K562 (cell line): ENCODE results near the gene RBKS. TPM values are rescaled to one million over a fixed set of nuclear protein-coding genes. Genes with fewer than 3 reads are reported as not detected.

ENCODE experiments used
- ATAC-seq: fragments of 200-7000 bp; cut with Tn5 transposase; 3 replicates; pipeline ENCODE4 v1.9.1; 2020; ENCODE audit warnings: moderate library complexity
- BruUV-seq: library from RNA; stranded (reverse); fragments of 400-500 nt; replicated peaks from 2 replicates; lab custom pipeline; 2021; lab: Mats Ljungman, UMichigan
- CTCF ChIA-PET: fragments of 300-600 bp; formaldehyde crosslinking; extraction: SDS; loops from one replicate; lab custom pipeline; 2021; ENCODE audit warnings: low intra/inter-chr PET ratio; lab: Yijun Ruan, JAX
- POLR2A ChIA-PET: fragments of 300-600, 350-650 bp; sonication (Branson Sonifier 250); formaldehyde crosslinking; extraction: SDS; loops from one replicate; lab custom pipeline; 2021; ENCODE audit warnings: antibody characterized with exemption, inconsistent platforms; lab: Yijun Ruan, JAX
- DNase-seq, 4 experiments: peaks; one replicate each; pipeline versions ENCODE4 v3.0.0 to v3.0.0-alpha.2; 2011 to 2018; ENCODE audit warnings: low spot score in 3 of 4, mixed read lengths in 3 of 4; ENCODE audit errors: extremely low read depth in 1 of 4
- FAIRE-seq: peaks from 2 replicates; lab custom pipeline; 2011; peaks lifted over from hg19 to GRCh38; lab: Jason Lieb, UNC
- H2AFZ ChIP-seq: 2 replicates; pipeline ENCODE4 v1.6.0; 2011; ENCODE audit warnings: low read depth, low read length, control low read depth, inconsistent platforms
- H3K27ac ChIP-seq: fragments of 200-600 bp; 3 replicates; pipeline ENCODE4 v1.8.0; 2011; ENCODE audit warnings: low read depth, mild to moderate bottlenecking, control low read depth, inconsistent platforms, low read length, moderate library complexity, mixed read lengths; ENCODE audit errors: extremely low read depth
- H3K27me3 ChIP-seq, 2 experiments: fragments of 300-600 bp in 1 of 2; 2 replicates in 1 of 2; 3 replicates in 1 of 2; pipeline versions ENCODE4 v1.6.0 to v1.8.0; 2011; ENCODE audit warnings: inconsistent platforms in 2 of 2, low read length in 2 of 2, mild to moderate bottlenecking in 1 of 2, mixed read lengths in 1 of 2, moderate library complexity in 1 of 2; ENCODE audit not compliant: control insufficient read depth in 2 of 2, insufficient read depth in 2 of 2
- H3K36me3 ChIP-seq: fragments of 300-600 bp; 3 replicates; pipeline ENCODE4 v1.8.0; 2011; ENCODE audit warnings: mild to moderate bottlenecking, low read length, inconsistent platforms; ENCODE audit not compliant: control insufficient read depth, insufficient read depth
- H3K4me1 ChIP-seq, 2 experiments: fragments of 200-600 bp in 1 of 2; replicated peaks in 1 of 2; 2 replicates in 1 of 2; 3 replicates in 1 of 2; pipeline versions ENCODE4 v1.5.1 to v1.8.0; 2011; ENCODE audit warnings: inconsistent platforms in 2 of 2, low read length in 2 of 2, mild to moderate bottlenecking in 1 of 2, mixed read lengths in 1 of 2, moderate library complexity in 1 of 2; ENCODE audit not compliant: control insufficient read depth in 2 of 2, insufficient read depth in 2 of 2
- H3K4me2 ChIP-seq: 2 replicates; pipeline ENCODE4 v1.6.1; 2011; ENCODE audit warnings: low read length, control low read depth, inconsistent platforms, mixed read lengths; ENCODE audit not compliant: insufficient read depth
- H3K4me3 ChIP-seq: fragments of 200-600 bp; sonication (generic), shearing (Covaris generic); 2 replicates; pipeline ENCODE4 v1.5.1; 2016; ENCODE audit warnings: control low read depth, inconsistent platforms
- H3K79me2 ChIP-seq: fragments of 200-600 bp; 3 replicates; pipeline ENCODE4 v1.8.0; 2011; ENCODE audit warnings: low read length, inconsistent platforms; ENCODE audit not compliant: control insufficient read depth, insufficient read depth
- H3K9ac ChIP-seq, 2 experiments: 2 replicates each; pipeline versions ENCODE4 v1.6.0 to v1.6.1; 2011; ENCODE audit warnings: low read depth in 2 of 2, low read length in 2 of 2, control low read depth in 1 of 2, inconsistent platforms in 1 of 2, mild to moderate bottlenecking in 1 of 2, mixed read lengths in 1 of 2; ENCODE audit not compliant: insufficient read depth in 1 of 2
- H3K9me1 ChIP-seq: one replicate; pipeline ENCODE4 v1.6.0; 2011; ENCODE audit warnings: inconsistent platforms, mild to moderate bottlenecking, low read length, moderate library complexity; ENCODE audit not compliant: control insufficient read depth, insufficient read depth
- H3K9me3 ChIP-seq: replicated peaks from 2 replicates; pipeline ENCODE4 v1.5.1; 2011; ENCODE audit warnings: low read depth, low read length, inconsistent platforms; ENCODE audit not compliant: control insufficient read depth, insufficient read depth
- H4K20me1 ChIP-seq: replicated peaks from 2 replicates; pipeline ENCODE4 v1.6.1; 2011; ENCODE audit warnings: low read length, inconsistent platforms, mixed read lengths; ENCODE audit not compliant: control insufficient read depth, insufficient read depth
- BRD9 ChIP-seq: fragments of 450-650 bp; IDR thresholded peaks from 2 replicates; pipeline ENCODE4 v1.6.1; 2018; ENCODE audit warnings: low read depth; ENCODE audit not compliant: partially characterized antibody
- HOMEZ ChIP-seq: fragments of 250-450 bp; sonication (Bioruptor Pico); IDR thresholded peaks from 2 replicates; pipeline ENCODE4 v1.4.0; 2020; ENCODE audit warnings: mild to moderate bottlenecking, moderate library complexity
- NCOR1 ChIP-seq: fragments of 450-650 bp; IDR thresholded peaks from 2 replicates; pipeline ENCODE4 v1.6.1; 2016; ENCODE audit warnings: mild to moderate bottlenecking, moderate library complexity
- ZNF561 ChIP-seq: fragments of 450-650 bp; formaldehyde crosslinking; conservative IDR thresholded peaks from 2 replicates; pipeline ENCODE4 v1.4.0; 2020; ENCODE audit warnings: mild to moderate bottlenecking, moderate library complexity
- WGBS: fragments of 100-300 bp; shearing (Covaris generic); methylation state at CpG from one replicate; pipeline ENCODE4 v1.1.6; 2016; ENCODE audit warnings: low coverage, mixed read lengths; ENCODE audit not compliant: insufficient coverage; ENCODE audit errors: missing lambda C conversion rate; 5-methylcytosine and 5-hydroxymethylcytosine counted together
- in situ Hi-C: fragments of 300-500 bp; cut with MboI; formaldehyde crosslinking; loops from 4 replicates; pipeline ENCODE4 v1.15.0; 2018; ENCODE audit warnings: inconsistent platforms, mixed read lengths
- intact Hi-C: fragments of 100-400 bp; cut with micrococcal nuclease; formaldehyde crosslinking; loops from 2 replicates; pipeline ENCODE4 v1.14.2; 2022
- polyA plus RNA-seq, 8 experiments: library from polyadenylated mRNA; depleted of rRNA in 4 of 8; stranded (reverse) in 5 of 8; unstranded in 3 of 8; fragments of >200 nt; fragmentation: Nextera tagmentation in 2 of 8; fragmentation: Illumina TruSeq in 1 of 8; extraction: Ambion mirVana in 2 of 8; extraction: Trizol in 1 of 8; gene quantifications; 2 replicates each; pipeline versions ENCODE4 v1.2.1 to v1.2.3, GENCODE V29; 2011 to 2014; ENCODE audit warnings: inconsistent platforms in 1 of 8, missing spikeins in 1 of 8
- total RNA-seq, 7 experiments: library from RNA; depleted of rRNA in 6 of 7; stranded (reverse); fragments of >200 nt in 6 of 7; fragmentation: Illumina TruSeq in 2 of 7; extraction: Trizol in 2 of 7; gene quantifications; 2 replicates each; pipeline versions ENCODE4 v1.2.1 to v1.2.3, GENCODE V29; 2011 to 2021; ENCODE audit warnings: low replicate concordance in 1 of 7
- TF ChIP-seq, protein P1 (sequence below): fragments of 450-650 bp; IDR thresholded peaks from 2 replicates; pipeline ENCODE4 v1.6.1; 2016

The RBKS gene
- total and polyA plus RNA-seq, 9 of the 15 experiments (the other 6 are each of a cell fraction or from before 2014, with no cell fraction given): 0.06 to 0.39 (median 0.19) TPM

DNA sequence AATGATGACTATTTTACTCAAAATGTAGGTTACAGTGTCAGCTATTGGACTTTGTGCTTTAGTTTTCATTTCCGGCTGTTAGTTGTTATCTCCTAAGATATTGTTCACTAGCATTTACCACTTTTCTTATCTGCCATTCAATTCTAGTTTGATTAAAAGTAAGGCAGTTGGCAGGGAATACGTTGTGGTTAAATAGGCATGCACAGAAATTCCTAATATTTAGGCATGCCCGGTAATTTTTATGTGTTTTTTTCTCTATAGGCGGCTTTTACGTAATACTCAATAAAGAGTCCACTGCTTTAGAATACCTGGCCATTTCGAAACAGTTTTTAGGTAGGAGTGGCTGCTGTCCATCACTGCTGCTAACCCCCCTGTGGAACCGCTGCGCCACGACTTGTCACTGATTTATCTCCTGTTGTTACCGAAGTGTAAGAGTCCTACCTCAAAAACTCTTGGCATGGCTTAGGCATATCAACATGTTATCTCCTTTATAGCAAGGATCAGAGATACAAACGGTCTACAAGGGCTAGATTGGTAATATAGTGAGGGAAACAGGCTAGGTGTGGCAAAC lies 39.8 kb upstream of the RBKS start:
- H3K9me3 ChIP-seq: no peaks in the 10 kb centered on the region
- H3K27me3 ChIP-seq: no peaks in the 10 kb centered on the region
- no peaks in the 10 kb centered on the region for H3K36me3 ChIP-seq
- H3K4me2 ChIP-seq: no peak overlapping the region
- no peaks in the 10 kb centered on the region for H3K9me1 ChIP-seq
- no peak overlapping the region for H3K9ac ChIP-seq
- FAIRE-seq (no peak), DNase-seq (no peak), ATAC-seq (no peak)
- ChIA-PET CTCF (no interaction called here), POLR2A (interaction anchor here (0.7 kb wide), 1 partner anchor 1806 kb away, joined by 4 read pairs; no protein-coding TSS in a partner anchor)
- H3K27ac ChIP-seq: no peak overlapping the region
- H3K4me1 ChIP-seq: peaks cover 0 to 17% of the 10 kb centered on the region in 2 experiments; a peak in 4 of 5 replicates
- TF ChIP-seq BRD9 (no peak), ZNF561 (CRISPR knock-in tag) (no peak), HOMEZ (CRISPR knock-in tag) (no peak), NCOR1 (no peak)
- TF ChIP-seq, protein P1, sequence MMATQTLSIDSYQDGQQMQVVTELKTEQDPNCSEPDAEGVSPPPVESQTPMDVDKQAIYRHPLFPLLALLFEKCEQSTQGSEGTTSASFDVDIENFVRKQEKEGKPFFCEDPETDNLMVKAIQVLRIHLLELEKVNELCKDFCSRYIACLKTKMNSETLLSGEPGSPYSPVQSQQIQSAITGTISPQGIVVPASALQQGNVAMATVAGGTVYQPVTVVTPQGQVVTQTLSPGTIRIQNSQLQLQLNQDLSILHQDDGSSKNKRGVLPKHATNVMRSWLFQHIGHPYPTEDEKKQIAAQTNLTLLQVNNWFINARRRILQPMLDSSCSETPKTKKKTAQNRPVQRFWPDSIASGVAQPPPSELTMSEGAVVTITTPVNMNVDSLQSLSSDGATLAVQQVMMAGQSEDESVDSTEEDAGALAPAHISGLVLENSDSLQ: 0 out of 2 replicates have a peak, but pooled peaks have one; percentile 7
- no peaks in the 10 kb centered on the region for H4K20me1 ChIP-seq
- no peak overlapping the region for H3K4me3 ChIP-seq
- 58% methylated on average over 11 of the region's 11 CpGs for WGBS
- intact Hi-C loops: no loop called here
- BruUV-seq: no TSS peak
- in situ Hi-C loops: no loop called here
- H3K79me2 ChIP-seq: no peaks in the 10 kb centered on the region
- no peak overlapping the region for H2AFZ ChIP-seq
